ENCODE results near the gene NOX3.
"Not testable (repeated sequence)": the region's sequence is repeated elsewhere in the genome, so short reads cannot be mapped to it uniquely, and the experiment has no call there.

Gene NOX3

GRCh38 chr6:155466539-155466938 is 10.9 kb upstream of the NOX3 start:
- DNase-seq (ENCODE audit: low read depth) = no peak
- no peak for TF ChIP-seq CTCF (IDR thresholded peaks at IDR 0.05; ENCODE audit: insufficient read depth, low read depth, low read length, missing control alignments)
- no peak overlapping the region for H3K4me3 ChIP-seq (ENCODE audit: low read length)

GRCh38 chr6:155461556-155461955 is 5.9 kb upstream of the NOX3 start:
- no peak overlapping the region for H3K4me3 ChIP-seq (ENCODE audit: low read length)
- no peak for DNase-seq (ENCODE audit: low read depth)
- TF ChIP-seq CTCF (IDR thresholded peaks at IDR 0.05; ENCODE audit: insufficient read depth, low read depth, low read length, missing control alignments) = no peak

- no peak overlapping the region for H3K4me3 ChIP-seq (ENCODE audit: low read length)
- DNase-seq (ENCODE audit: low read depth) = no peak
- no peak for TF ChIP-seq CTCF (IDR thresholded peaks at IDR 0.05; ENCODE audit: insufficient read depth, low read depth, low read length, missing control alignments)
Observed at GRCh38 chr6:155454471-155454870, 1.2 kb downstream of the NOX3 start.

GRCh38 chr6:155454008-155454407 is 1.6 kb downstream of the NOX3 start:
- no peak overlapping the region for H3K4me3 ChIP-seq (ENCODE audit: low read length)
- no peak for TF ChIP-seq CTCF (IDR thresholded peaks at IDR 0.05; ENCODE audit: insufficient read depth, low read depth, low read length, missing control alignments)
- DNase-seq (ENCODE audit: low read depth) = no peak

GRCh38 chr6:155452576-155452975 is 3.1 kb downstream of the NOX3 start:
- no peak for DNase-seq (ENCODE audit: low read depth)

GRCh38 chr6:155451530-155451929 is 4.1 kb downstream of the NOX3 start:
- H3K4me3 ChIP-seq (ENCODE audit: low read length) = not testable (repeated sequence)

More at GRCh38 chr6:155452576-155452975, 3.1 kb downstream of the NOX3 start:
- no peak overlapping the region for H3K4me3 ChIP-seq (ENCODE audit: low read length)
- TF ChIP-seq CTCF (IDR thresholded peaks at IDR 0.05; ENCODE audit: insufficient read depth, low read depth, low read length, missing control alignments) = no peak

GRCh38 chr6:155450240-155450581 is 5.4 kb downstream of the NOX3 start:
- no peak for DNase-seq (ENCODE audit: low read depth)
- TF ChIP-seq CTCF (IDR thresholded peaks at IDR 0.05; ENCODE audit: insufficient read depth, low read depth, low read length, missing control alignments) = no peak
- no peak overlapping the region for H3K4me3 ChIP-seq (ENCODE audit: low read length)

More at GRCh38 chr6:155451530-155451929, 4.1 kb downstream of the NOX3 start:
- not testable (repeated sequence) for DNase-seq (ENCODE audit: low read depth)
